A549 (cell line): ENCODE data around the gene CHTF8.

Source experiments
- NPAS2 ChIP-seq: fragments of 250-450 bp; sonication (Bioruptor Pico); IDR thresholded peaks from 2 replicates; pipeline ENCODE4 v1.8.0; 2022; ENCODE audit warnings: mild to moderate bottlenecking, moderate library complexity, borderline replicate concordance
- POLR2A ChIP-seq: IDR thresholded peaks from 2 replicates; pipeline ENCODE4 v1.6.1; 2012; ENCODE audit warnings: mild to moderate bottlenecking, low read length
- TFCP2L1 ChIP-seq: fragments of 250-450 bp; sonication (Bioruptor Pico); IDR thresholded peaks from 2 replicates; pipeline ENCODE4 v1.5.0; 2021; ENCODE audit warnings: mild to moderate bottlenecking
- TF ChIP-seq, protein P1 (sequence below): fragments of >200 bp; sonication (Bioruptor Twin); formaldehyde crosslinking; IDR thresholded peaks from 3 replicates; pipeline ENCODE4 v1.5.1; 2016

- TF ChIP-seq TFCP2L1 (CRISPR knock-in tag) (no peak), POLR2A (no peak), NPAS2 (no peak)
- TF ChIP-seq, protein P1, sequence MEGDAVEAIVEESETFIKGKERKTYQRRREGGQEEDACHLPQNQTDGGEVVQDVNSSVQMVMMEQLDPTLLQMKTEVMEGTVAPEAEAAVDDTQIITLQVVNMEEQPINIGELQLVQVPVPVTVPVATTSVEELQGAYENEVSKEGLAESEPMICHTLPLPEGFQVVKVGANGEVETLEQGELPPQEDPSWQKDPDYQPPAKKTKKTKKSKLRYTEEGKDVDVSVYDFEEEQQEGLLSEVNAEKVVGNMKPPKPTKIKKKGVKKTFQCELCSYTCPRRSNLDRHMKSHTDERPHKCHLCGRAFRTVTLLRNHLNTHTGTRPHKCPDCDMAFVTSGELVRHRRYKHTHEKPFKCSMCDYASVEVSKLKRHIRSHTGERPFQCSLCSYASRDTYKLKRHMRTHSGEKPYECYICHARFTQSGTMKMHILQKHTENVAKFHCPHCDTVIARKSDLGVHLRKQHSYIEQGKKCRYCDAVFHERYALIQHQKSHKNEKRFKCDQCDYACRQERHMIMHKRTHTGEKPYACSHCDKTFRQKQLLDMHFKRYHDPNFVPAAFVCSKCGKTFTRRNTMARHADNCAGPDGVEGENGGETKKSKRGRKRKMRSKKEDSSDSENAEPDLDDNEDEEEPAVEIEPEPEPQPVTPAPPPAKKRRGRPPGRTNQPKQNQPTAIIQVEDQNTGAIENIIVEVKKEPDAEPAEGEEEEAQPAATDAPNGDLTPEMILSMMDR, result no peak
These were observed 61.4 kb downstream of the CHTF8 start for GRCh38 chr16:69071036-69071435.
